MM.1S (cell line): Measurements from ENCODE around the gene PCSK9.

Experiments used
- DNase-seq: peaks from one replicate; pipeline ENCODE4 v3.0.0-alpha.2; 2015
- H2AFZ ChIP-seq: fragments of 300-600 bp; sonication (generic); 2 replicates; pipeline ENCODE4 v1.6.0; 2016; ENCODE audit warnings: antibody characterized with exemption, low read length
- H3F3A ChIP-seq: fragments of 300-600 bp; sonication (generic); 2 replicates; pipeline ENCODE4 v1.6.1; 2016; ENCODE audit warnings: mild to moderate bottlenecking, antibody characterized with exemption, low read length, moderate library complexity, mixed read lengths; ENCODE audit not compliant: insufficient read depth
- H3K27ac ChIP-seq: fragments of 300-600 bp; sonication (generic); 2 replicates; pipeline ENCODE4 v1.5.1; 2016; ENCODE audit warnings: mild to moderate bottlenecking, low read length
- H3K27me3 ChIP-seq: fragments of 300-600 bp; sonication (generic); replicated peaks from 2 replicates; pipeline ENCODE4 v1.6.0; 2016; ENCODE audit warnings: low read length; ENCODE audit not compliant: insufficient read depth
- H3K36me3 ChIP-seq: fragments of 300-600 bp; sonication (generic); replicated peaks from 2 replicates; pipeline ENCODE4 v1.6.1; 2016; ENCODE audit warnings: mild to moderate bottlenecking, low read length, mixed read lengths; ENCODE audit not compliant: insufficient read depth
- H3K4me1 ChIP-seq: fragments of 300-600 bp; sonication (generic); 2 replicates; pipeline ENCODE4 v1.6.1; 2016; ENCODE audit warnings: low read length, mixed read lengths
- H3K4me2 ChIP-seq: fragments of 300-600 bp; sonication (generic); 2 replicates; pipeline ENCODE4 v1.6.0; 2016; ENCODE audit warnings: low read depth, low read length
- H3K4me3 ChIP-seq: fragments of 300-600 bp; sonication (generic); 2 replicates; pipeline ENCODE4 v1.5.1; 2016; ENCODE audit warnings: low read length, mixed read lengths
- H3K79me2 ChIP-seq: fragments of 300-600 bp; sonication (generic); 2 replicates; pipeline ENCODE4 v1.6.1; 2016; ENCODE audit warnings: mixed run types, low read length, mixed read lengths
- H3K9ac ChIP-seq: fragments of 300-600 bp; sonication (generic); 2 replicates; pipeline ENCODE4 v1.6.1; 2016; ENCODE audit warnings: low read length, mixed read lengths
- H3K9me2 ChIP-seq: fragments of 300-600 bp; sonication (generic); replicated peaks from 2 replicates; pipeline ENCODE4 v1.6.1; 2016; ENCODE audit warnings: mild to moderate bottlenecking, low read length, mixed read lengths; ENCODE audit not compliant: insufficient read depth
- H3K9me3 ChIP-seq: fragments of 300-600 bp; sonication (generic); replicated peaks from 2 replicates; pipeline ENCODE4 v1.6.1; 2016; ENCODE audit warnings: mild to moderate bottlenecking, low read length, mixed read lengths; ENCODE audit not compliant: insufficient read depth
- H4K20me1 ChIP-seq: fragments of 300-600 bp; sonication (generic); 2 replicates; pipeline ENCODE4 v1.6.1; 2016; ENCODE audit warnings: mild to moderate bottlenecking, low read length, moderate library complexity, mixed read lengths; ENCODE audit not compliant: insufficient read depth
- EZH2 ChIP-seq: fragments of 300-600 bp; sonication (generic); optimal IDR thresholded peaks from 2 replicates; pipeline ENCODE3; 2017; ENCODE audit warnings: low read depth, mild to moderate bottlenecking, antibody characterized with exemption, low read length, mixed read lengths
- EZH2phosphoT487 ChIP-seq: fragments of 300-600 bp; sonication (generic); IDR thresholded peaks from 2 replicates; pipeline ENCODE4 v1.6.1; 2018; ENCODE audit warnings: antibody characterized with exemption, low read length
- TF ChIP-seq, protein P1 (sequence below): fragments of 300-600 bp; sonication (generic); IDR thresholded peaks from 2 replicates; pipeline ENCODE4 v1.5.1; 2016; ENCODE audit warnings: antibody characterized with exemption, low read length, mixed read lengths

The PCSK9 gene

DNA sequence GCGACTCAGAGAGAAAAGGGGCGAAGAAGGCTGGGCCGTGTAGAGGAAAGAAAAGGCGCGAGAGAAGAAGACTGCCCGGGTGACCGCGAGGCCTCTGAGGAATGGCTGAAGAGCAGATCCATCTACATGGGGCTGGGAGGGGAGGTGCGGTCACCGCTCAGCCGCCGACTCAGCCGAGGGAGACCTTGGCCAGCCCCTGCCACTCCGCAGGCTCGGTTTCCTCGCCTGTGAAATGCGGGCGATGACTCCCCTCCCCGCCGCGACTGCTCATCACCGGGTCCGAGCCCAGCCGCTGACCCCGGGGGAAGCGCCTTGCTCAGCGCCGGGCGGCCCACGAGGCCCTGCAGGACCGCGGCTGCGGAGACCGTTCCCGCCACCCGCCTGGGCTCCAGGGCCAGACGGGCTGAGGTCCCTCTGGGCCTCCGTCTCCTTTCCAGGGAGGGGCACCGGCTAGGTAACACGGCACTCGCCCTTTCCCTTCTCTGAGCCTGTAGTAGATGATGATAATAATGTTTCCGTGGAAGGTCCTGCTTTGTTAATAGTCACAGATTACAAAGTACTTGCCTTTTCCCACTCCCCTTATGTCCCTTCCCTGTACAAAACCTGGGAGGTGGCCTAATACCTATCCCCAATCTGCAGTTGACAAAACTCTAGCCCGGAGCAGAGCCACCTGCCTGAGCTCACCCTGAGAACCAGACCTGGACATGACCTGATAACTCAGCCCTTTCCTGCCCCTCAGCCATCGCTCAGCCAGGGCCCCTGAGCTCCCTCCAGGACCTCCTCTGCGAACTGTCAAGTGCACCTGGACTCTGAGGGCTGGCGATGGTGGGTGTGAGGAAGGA is 42.3 kb upstream of the PCSK9 start:
- Histone ChIP-seq H3K27me3 (no peaks in the 10 kb centered on the region; the same call in 1 of the 2 replicates), H3K79me2 (no peaks in the 10 kb centered on the region), H3F3A (no peaks in the 10 kb centered on the region), H3K27ac (no peak overlapping the region), H4K20me1 (no peaks in the 10 kb centered on the region), H3K9ac (no peak overlapping the region; the same call in 1 of the 2 replicates), H3K9me3 (no peaks in the 10 kb centered on the region), H3K4me2 (peak overlapping the region; percentile 86; the same call in 1 of the 2 replicates), H3K9me2 (no peaks in the 10 kb centered on the region), H3K36me3 (no peaks in the 10 kb centered on the region), H3K4me1 (no peaks in the 10 kb centered on the region), H2AFZ (peak overlapping the region; percentile 73; the same call in 1 of the 2 replicates), H3K4me3 (peak overlapping the region; percentile 41; the same call in 1 of the 2 replicates)
- TF ChIP-seq, protein P1, sequence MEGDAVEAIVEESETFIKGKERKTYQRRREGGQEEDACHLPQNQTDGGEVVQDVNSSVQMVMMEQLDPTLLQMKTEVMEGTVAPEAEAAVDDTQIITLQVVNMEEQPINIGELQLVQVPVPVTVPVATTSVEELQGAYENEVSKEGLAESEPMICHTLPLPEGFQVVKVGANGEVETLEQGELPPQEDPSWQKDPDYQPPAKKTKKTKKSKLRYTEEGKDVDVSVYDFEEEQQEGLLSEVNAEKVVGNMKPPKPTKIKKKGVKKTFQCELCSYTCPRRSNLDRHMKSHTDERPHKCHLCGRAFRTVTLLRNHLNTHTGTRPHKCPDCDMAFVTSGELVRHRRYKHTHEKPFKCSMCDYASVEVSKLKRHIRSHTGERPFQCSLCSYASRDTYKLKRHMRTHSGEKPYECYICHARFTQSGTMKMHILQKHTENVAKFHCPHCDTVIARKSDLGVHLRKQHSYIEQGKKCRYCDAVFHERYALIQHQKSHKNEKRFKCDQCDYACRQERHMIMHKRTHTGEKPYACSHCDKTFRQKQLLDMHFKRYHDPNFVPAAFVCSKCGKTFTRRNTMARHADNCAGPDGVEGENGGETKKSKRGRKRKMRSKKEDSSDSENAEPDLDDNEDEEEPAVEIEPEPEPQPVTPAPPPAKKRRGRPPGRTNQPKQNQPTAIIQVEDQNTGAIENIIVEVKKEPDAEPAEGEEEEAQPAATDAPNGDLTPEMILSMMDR: no peak
- no peak for TF ChIP-seq EZH2phosphoT487
- no peak for TF ChIP-seq EZH2
- no peak for DNase-seq

DNA sequence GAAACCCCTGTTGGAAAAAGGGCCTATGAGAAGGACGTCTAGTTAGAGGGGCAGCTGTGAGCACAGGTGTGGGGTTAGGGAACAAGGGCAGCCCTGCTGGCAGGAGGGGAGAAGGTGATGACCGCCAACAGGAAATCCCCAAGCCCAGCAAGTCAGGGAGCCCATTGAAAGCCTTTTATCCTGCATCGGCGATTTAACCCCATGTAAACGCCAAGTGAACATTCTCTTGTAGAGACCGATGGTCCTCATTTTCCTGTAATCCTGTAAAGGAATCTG is 41.7 kb upstream of the PCSK9 start:
- TF ChIP-seq EZH2 (no peak), EZH2phosphoT487 (no peak)
- TF ChIP-seq, protein P1: no peak
- H3K36me3 ChIP-seq: no peaks in the 10 kb centered on the region
- no peak overlapping the region for H3K9ac ChIP-seq
- H3K4me1 ChIP-seq: no peaks in the 10 kb centered on the region
- H3K27me3 ChIP-seq: no peaks in the 10 kb centered on the region; the same call in 1 of the 2 replicates
- no peak overlapping the region for H2AFZ ChIP-seq
- no peaks in the 10 kb centered on the region for H3K79me2 ChIP-seq
- no peak overlapping the region for H3K4me2 ChIP-seq
- no peak overlapping the region for H3K4me3 ChIP-seq
- DNase-seq: no peak
- no peaks in the 10 kb centered on the region for H4K20me1 ChIP-seq
- H3K27ac ChIP-seq: no peak overlapping the region
- no peaks in the 10 kb centered on the region for H3K9me3 ChIP-seq
- H3F3A ChIP-seq: no peaks in the 10 kb centered on the region
- no peaks in the 10 kb centered on the region for H3K9me2 ChIP-seq

DNA sequence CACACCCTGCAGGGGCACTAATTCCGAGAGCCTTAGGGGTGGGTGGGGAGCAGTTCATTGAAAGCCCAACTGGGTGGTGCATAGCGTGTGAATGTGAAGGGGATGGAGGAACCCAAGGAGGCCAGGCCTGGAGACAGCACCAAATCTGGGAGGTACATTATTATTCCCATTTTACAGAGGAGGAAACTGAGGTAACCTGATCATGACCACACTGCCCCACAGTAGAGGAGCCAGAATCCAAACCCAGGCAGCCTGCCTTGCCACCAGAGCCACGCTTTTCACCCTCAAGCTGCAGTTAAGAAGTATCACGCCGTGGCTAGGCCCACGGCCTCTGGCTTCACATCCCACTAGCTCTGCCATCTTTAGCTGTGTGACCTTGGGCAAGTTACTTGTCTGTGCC is 41.2 kb upstream of the PCSK9 start:
- Histone ChIP-seq H3F3A (no peaks in the 10 kb centered on the region), H3K79me2 (no peaks in the 10 kb centered on the region), H3K4me2 (no peak overlapping the region), H3K36me3 (no peaks in the 10 kb centered on the region), H3K9me2 (no peaks in the 10 kb centered on the region), H3K27ac (no peak overlapping the region), H3K9ac (no peak overlapping the region), H3K9me3 (no peaks in the 10 kb centered on the region), H4K20me1 (no peaks in the 10 kb centered on the region), H2AFZ (no peak overlapping the region), H3K4me1 (no peaks in the 10 kb centered on the region), H3K27me3 (no peaks in the 10 kb centered on the region; the same call in 1 of the 2 replicates), H3K4me3 (no peak overlapping the region)
- no peak for DNase-seq
- TF ChIP-seq EZH2phosphoT487: no peak
- no peak for TF ChIP-seq EZH2
- TF ChIP-seq, protein P1: no peak
